ENCODE data around the gene ZNF750. TPM values are rescaled to one million over a fixed set of nuclear protein-coding genes. Genes with fewer than 3 reads are reported as not detected.

Gene ZNF750
- total and polyA plus RNA-seq, 2 of the 13 experiments (the other 11 are each of a cell fraction or from before 2014, with no cell fraction given) = not detected

GRCh38 chr17:82780195-82780594 is 59.6 kb downstream of the ZNF750 start:
- BruUV-seq (replicated peaks) = no TSS peak
- TF ChIP-seq BORCS8-MEF2B (CRISPR knock-in tag; IDR thresholded peaks at IDR 0.05) = no peak
- TF ChIP-seq ZNF629 (CRISPR knock-in tag; conservative IDR thresholded peaks at IDR 0.05) = no peak
- no peak for TF ChIP-seq ZBTB44 (CRISPR knock-in tag; IDR thresholded peaks at IDR 0.05)
- no peak for TF ChIP-seq HMG20B (CRISPR knock-in tag; conservative IDR thresholded peaks at IDR 0.05)
- TF ChIP-seq FOXP4 (CRISPR knock-in tag; IDR thresholded peaks at IDR 0.05) = no peak
- H3K79me2 ChIP-seq (ENCODE audit: insufficient read depth, low read length) = no peaks in the 10 kb centered on the region
- intact Hi-C loops (cut with micrococcal nuclease; ENCODE audit: unreplicated experiment) (no loop called here), in situ Hi-C loops (cut with HindIII; ENCODE audit: extremely low pct_ligation_motif_present, low pct_unique_long_range_greater_than_20kb) (loop anchor here (5.0 kb wide), 1 partner anchor 147 kb away; no protein-coding TSS in a partner anchor)
- no peaks in the 10 kb centered on the region for H3K27me3 ChIP-seq (ENCODE audit: control insufficient read depth in 1 of 2, insufficient read depth in 2 of 2, low read length in 2 of 2)
- H3K4me2 ChIP-seq (ENCODE audit: low read depth, low read length) = no peak overlapping the region
- H3K27ac ChIP-seq (ENCODE audit: extremely low read length, insufficient read depth, low read length) = no peak overlapping the region
- CTCF ChIA-PET (ENCODE audit: low intra/inter-chr PET ratio, low total read pairs) = no interaction called here
- FAIRE-seq = no peak
- 96% methylated on average over 12 of the region's 12 CpGs for WGBS (ENCODE audit: low lambda C conversion rate)
- POLR2A ChIA-PET = interaction anchor here (0.6 kb wide), 1 partner anchor 674 kb away, joined by 3 read pairs; no protein-coding TSS in a partner anchor
- H3K4me3 ChIP-seq (replicated peaks in 1 of 3; ENCODE audit: insufficient read depth in 1 of 3, low read depth in 2 of 3, low read length in 3 of 3) = no peak overlapping the region
- H3K9me3 ChIP-seq (ENCODE audit: low read length) = no peaks in the 10 kb centered on the region
- no peak overlapping the region for H2AFZ ChIP-seq (ENCODE audit: low read length)
- H4K20me1 ChIP-seq (ENCODE audit: insufficient read depth, low read length) = peaks cover 2% of the 10 kb centered on the region; the same call in 1 of the 2 replicates
- H3K9ac ChIP-seq (ENCODE audit: insufficient read depth, low read depth, low read length) = no peak overlapping the region
- no peak for DNase-seq (ENCODE audit: low spot score)
- H3K4me1 ChIP-seq (ENCODE audit: insufficient read depth, low read length) = no peaks in the 10 kb centered on the region
- ATAC-seq = no peak
- peaks cover 17 to 41% of the 10 kb centered on the region in 2 experiments; a peak in 4 of 5 replicates for H3K36me3 ChIP-seq (replicated peaks in 1 of 2; ENCODE audit: control insufficient read depth in 1 of 2, insufficient read depth in 2 of 2, low read length in 2 of 2)
